HG03575 (cell line): ENCODE results near the gene SIT1.
"Not testable (repeated sequence)": the region's sequence is repeated elsewhere in the genome, so short reads cannot be mapped to it uniquely, and the experiment has no call there.

Source experiments
- ATAC-seq: cut with Tn5 transposase; IDR thresholded peaks from one replicate; pipeline ENCODE4 v1.9.1; 2021; ENCODE audit not compliant: unreplicated experiment, insufficient number of reproducible peaks, low FRiP score; ENCODE audit errors: extremely low read depth

Gene SIT1

DNA sequence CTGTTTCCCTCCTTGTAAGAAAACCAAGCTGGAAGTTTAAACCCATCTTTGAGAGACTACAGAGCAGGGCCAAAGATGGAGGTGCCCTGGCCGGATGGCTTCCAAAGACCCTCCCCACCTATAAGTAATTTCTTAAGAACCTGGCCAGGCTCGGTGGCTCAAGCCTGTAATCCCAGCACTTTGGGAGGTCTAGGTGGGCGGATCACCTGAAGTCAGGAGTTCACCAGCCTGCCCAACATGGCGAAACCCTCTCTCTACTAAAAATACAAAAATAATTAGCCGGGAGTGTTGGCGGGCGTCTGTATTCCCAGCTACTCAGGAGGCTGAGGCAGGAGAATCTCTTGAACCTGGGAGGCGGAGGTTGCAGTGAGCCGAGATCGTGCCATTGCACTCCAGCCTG is 5.0 kb downstream of the SIT1 start:
- ATAC-seq, result not testable (repeated sequence)

DNA sequence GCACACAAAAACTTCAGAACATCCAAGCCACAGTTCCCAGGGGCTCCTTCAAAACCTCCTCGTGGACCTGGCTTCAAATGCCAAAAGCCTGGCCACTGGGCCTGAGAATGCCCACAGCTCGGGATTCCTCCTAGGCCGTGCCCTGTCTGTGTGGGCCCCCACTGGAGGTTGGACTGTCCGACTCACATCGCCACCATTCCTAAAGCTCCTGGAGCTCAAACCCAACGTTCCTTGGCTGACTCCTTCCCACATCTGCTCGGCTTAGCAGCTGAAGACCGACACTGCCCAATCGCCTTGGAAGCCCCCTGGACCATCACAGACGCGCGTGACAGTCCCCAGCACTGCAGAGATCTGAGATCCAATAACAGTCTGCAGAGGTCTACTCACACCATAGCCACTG is 7.7 kb downstream of the SIT1 start:
- no peak for ATAC-seq

DNA sequence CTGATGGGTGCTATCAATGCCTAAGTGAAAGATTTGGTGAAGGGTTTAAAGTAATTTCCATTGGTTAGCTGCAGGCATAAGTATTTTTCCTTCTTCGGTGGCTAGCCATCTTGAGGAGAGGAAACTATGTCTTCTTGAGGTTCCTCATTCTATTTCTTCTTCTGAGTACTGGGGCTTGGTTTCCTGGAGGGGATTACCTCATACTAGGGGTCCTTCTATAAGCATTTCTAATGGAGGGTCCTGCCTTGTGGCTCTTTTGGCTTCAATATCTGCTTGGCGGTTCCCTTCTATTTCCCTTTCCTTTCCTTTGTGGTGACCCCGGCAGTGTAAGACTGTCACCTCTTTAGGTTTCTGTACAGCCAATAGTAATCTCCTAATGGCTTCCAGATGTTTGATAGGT is 9.3 kb downstream of the SIT1 start:
- not testable (repeated sequence) for ATAC-seq

DNA sequence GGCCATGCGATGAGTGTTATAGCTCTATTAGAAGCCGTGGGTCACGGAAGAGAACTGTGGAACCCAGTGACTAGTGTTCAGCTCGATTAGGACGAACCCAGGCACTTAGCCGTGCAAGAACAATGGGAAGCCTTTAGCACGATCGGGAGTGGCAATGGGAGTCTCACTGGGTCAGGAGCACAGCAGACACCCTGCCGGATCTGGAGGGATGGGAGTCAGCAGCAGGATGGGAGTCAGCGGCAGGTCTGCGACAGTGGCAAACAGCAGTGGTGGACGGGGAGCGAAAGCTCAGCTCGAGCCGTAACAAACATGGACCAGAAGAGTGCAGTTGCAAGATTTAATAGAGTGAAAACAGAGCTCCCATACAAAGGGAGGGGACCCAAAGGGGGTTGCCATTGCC is 10.3 kb downstream of the SIT1 start:
- ATAC-seq, result not testable (repeated sequence)

DNA sequence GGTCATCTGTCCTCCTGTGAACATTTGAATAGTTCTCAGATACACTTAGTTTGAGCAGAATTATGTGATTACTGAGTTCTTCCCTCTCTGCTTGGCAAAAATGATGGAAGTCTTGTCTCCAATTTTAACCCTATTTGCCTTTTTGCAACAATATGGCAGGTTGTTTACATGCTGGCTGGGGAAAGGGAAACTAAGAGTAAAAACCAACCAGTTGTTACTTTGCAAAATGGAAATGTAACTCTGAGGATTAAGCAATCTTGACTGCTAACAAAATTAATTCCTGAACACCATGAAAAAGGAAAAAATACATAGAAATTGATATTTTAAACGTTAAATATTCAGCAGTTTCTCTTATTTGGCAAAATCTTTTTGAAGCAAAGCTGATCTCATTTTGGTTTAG is 11.1 kb downstream of the SIT1 start:
- ATAC-seq, result no peak

DNA sequence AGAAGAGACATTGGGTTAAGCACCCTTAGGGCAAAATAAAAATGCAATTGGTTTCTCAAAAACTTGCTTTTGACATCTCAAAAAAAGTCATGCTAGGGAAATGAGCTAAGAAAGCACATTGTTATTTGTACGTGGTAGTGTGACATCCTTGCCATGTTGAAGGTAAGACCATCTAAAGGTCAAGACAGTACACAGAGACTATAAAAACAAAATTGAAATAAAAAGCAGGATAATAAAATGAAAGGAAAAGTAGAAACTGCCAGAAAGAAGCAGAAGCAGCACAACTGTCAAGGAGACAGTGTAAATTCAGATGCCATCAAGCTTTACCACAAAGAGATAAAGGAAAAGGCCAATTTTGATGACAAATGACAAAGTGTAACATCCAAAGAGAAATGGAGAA is 11.5 kb downstream of the SIT1 start:
- ATAC-seq, result not testable (repeated sequence)

DNA sequence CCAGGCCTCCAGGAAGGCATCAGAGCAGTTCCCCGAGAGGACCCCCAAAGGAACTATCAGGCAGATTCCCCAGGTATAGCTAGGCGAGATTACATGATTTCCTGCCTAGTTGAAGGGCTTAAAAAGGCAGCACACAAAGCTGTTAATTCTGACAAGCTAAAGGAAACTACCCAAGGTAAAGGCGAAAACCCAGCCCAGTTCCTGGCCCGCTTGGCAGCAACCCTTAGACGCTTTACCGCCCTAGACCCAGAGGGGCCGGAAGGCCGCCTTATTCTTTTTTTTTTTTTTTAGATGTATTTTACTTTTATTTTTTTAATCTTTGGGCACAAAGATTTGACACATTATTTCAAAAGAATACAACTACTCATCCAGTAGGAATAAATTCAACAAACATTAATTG is 12.0 kb downstream of the SIT1 start:
- not testable (repeated sequence) for ATAC-seq

DNA sequence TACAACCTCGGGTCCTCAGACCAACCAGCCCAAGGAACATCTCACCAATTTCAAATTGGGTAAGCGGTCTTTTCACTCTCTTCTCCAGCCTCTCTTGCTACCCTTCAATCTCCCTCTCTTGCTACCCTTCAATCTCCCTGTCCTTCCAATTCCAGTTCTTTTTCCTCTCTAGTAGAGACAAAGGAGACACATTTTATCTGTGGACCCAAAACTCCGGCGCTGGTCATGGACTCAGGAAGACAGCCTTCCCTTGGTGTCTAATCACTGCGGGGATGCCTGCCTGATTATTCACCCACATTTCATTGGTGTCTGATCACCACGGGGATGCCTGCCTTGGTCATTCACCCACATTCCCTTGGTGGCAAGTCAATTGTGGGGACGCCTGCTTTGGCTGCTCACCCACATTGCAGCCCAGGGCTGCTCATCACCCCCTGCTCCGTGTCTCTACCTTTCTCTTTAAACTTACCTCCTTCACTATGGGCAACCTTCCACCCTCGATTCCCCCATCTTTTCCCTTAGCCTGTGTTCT is 13.2 kb downstream of the SIT1 start:
- ATAC-seq, result not testable (repeated sequence)

DNA sequence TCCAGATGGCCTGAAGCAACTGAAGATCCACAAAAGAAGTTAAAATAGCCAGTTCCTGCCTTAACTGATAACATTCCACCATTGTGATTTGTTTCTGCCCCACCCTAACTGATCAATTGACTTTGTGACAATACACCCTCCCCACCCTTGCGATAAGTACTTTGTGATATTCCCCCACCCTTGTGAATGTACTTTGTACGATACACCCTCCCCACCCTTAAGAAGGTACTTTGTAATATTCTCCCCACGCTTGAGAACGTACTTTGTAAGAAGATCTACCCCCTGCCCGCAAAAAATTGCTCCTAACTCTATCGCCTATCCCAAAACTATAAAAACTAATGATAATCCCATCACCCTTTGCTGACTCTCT is 13.9 kb downstream of the SIT1 start:
- not testable (repeated sequence) for ATAC-seq

DNA sequence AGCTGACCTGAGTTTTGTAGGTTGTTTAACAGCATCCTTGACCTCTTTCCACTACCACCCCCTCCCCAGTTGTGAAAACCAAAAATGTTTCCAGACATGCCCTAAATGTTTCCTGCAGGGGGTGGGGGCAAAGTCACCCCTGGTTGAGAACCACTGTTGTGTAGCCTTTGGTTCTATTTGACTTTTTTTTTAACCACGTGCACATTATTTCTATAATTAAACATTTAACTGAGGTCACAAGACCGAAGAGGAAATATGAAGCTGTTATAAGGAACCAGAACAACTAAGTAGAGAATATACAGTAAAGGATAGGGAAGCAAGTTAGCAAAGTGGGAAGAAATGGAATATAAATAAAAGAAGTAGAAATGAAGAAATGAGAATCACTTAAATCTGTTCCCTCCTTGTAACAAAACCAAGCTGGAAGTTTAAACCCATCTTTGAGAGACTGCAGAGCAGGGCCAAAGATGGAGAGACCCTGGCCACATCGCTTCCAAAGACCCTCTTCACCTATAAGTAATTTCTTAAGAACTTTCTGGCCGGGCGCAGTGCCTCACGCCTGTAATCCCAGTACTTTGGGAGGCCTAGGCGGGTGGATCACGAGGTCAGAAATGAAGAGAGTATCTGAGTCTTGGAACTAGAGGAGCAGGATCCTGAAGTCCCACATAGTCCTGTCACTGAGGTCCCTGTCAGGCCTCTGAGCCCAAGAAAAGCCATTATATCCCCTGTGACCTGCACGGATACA is 14.4 kb downstream of the SIT1 start:
- ATAC-seq, result no peak

DNA sequence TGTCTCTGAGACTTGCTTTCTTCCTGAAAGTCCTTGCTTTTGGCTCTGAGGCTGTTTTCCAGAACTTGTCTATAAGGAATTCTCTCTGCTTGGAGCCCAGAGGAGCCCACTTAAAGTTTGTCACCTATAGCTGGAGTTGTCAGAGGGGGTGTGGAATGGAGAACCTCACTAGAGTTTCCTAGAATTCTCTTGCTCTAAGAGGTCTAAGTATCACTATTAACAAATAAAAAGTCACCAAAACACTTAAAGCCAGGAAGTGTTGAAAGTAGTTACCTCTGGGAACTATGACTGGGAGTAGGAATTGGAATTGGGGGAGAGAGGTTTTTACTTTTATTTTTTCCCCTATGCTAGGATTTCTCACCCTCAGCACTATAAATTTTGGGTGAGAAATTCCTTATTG is 15.0 kb downstream of the SIT1 start:
- no peak for ATAC-seq

DNA sequence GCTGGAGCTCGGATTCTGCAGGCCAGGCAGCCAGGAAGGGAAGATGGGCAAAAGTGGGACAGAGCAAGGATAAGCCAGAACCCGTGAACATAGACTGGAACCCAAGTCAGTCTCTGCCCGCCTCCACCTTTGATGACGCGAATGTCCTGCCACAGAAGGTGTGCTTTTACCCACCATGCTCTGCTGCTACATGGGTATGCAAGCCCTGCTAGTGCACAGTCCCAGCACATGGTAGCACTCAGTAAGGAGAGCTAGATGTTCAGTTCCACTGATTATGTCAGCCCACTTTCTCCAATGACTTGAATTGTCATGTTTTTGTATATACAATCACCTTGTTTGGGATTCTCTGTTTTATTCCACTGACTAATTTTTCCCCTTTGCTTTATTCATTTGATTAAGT is 21.1 kb downstream of the SIT1 start:
- no peak for ATAC-seq

DNA sequence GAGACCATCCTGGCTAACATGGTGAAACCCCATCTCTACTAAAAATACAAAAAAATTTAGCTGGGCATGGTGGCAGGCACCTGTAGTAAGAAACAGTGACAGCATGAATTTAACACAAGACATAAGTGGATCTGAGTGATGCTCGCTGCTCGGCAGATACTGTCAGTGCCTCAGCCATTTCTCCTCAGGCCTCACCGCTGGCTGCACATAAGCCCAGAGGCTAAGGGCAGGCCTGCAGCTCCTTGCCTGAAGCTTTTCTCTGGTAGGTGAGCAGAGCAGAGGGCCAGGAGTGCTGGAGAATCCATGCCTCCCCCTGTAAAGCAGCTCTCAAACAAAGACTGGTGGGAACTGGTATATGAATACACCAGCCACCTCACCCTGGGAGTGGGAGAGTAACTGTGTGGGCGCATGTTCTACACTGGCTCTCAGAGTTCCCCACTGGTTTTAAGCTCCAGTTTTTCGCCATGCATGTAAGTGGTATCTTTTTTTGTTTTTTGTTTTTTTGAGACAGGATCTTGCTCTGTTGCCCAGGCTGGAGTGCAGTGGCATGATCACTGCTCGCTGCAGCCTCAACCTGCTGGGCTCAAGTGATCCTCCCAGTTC is 22.2 kb downstream of the SIT1 start:
- no peak for ATAC-seq

DNA sequence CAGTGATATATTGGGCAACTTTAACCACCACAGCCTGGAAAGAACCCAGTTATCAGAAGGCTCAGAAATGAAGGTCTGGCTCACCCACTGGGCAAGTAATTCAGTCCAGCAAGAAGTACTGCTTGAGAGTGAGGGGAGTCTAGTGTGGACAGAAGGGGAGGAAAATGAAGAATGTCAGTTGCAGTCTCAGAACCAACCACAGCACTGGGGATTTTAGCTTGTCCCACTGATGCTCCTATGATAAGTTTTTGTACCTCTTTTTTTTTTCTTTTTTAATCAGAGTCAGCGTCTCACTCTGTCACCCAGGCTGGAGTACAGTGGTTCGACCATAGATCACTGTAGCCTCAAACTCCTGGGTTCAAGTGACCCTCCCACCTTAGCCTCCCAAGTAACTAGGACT is 23.2 kb downstream of the SIT1 start:
- no peak for ATAC-seq

DNA sequence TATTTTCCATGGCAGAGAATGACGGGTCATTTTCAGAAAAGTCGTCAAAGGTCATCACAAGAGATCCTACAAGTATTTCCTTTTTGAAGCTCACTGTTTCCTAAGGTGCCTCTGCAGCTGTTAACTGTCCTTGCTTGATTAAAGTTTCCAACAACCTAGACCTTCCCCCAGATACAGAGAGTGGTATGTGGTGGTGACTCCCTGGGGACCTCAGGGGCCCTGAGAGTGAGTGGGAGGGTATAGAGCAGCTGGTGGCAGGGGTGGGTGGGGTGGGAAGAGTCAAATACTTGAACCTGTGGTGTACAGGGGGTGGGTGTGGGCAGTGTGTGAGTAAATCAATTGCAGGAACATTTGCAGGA is 31.0 kb downstream of the SIT1 start:
- ATAC-seq, result peak; percentile 35

DNA sequence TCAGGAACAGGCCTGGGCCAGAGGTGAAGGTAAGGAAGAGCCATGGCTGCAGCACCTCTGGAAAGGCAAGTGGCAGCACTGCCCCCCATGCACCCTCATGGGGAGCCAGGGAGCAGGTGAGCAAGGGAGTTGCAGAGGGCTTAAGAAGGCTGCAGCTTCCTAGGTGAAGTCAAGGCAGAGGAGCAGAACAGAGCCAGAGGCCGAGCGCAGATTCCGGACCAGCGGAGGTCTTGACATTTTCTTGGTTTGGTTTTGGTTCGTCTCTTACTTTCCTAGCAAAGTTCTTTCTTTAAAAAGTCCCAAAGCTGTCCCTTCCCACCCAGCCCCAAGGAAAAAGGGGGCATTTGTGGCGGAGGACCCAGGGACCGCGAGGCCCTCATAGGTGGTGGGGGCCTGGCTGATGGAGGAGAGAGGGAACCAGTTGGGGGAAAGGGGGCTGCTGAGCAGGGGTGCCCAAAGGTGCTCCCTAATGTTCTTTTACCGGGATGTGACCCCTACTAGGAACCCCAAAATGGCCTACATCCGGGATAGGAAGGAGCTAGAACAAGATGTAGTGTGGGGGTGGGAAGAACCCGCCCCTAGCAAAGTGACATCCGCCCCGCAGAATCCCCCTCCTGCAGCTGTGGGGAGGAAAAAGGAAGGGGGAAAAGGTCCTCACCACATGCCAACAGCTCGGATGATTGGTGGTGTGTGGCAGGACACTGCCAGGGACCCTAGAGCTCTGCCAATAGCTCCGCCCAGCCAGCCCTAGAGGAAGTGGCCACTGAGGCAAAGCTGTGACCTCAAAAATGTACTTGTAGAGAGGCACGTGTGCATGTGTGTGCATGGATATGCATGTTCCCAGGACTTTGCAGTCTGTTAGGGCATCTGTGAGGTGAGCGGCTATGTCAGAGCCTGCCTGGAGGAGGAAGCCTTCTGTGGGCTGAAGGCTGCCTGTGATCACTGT is 31.6 kb downstream of the SIT1 start:
- ATAC-seq, result peak; percentile 32

DNA sequence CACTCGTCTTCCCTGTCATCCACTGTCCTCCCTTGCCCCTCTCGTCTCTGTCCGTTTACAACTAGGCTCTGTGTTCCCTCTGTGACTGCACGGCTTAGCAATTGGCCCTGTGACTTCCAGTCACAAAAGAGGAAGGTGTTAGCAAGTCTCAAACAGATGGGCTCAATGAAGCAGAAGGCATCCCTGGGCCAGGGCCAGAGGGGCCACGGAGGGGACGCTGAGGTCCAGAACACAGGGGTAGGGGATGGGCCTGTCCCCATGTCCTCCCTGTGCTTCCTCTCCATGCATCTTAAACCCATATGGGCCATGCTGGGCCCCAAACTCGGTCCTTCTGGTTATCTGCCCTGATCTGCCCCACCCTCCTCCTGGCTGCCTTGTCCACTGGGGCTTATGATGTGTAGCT is 32.4 kb downstream of the SIT1 start, which contains the start of gene CD72:
TSS of gene CD72 (minus strand) at position 89 of the 403 bp plus-strand sequence. CDS start 110 bp downstream, outside the sequence.
- no peak for ATAC-seq

DNA sequence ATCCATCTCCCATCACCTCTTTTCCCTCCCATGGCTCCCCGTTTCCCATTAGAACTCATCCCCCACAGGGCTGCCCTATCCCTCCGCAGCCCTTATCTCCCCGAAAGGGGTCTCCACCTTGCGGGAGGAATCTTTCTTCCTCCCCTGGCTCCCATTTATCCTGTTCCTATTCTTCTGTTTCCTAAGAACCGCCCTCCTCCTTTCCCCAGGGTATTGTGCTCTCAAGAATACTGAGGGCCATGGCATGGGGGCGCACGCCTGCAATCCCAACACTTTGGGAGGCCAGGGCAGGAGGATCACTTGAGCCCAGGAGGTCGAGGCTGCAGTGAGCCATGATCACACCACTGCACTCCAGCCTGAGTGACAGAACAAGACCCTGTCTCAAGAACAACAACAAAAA is 33.2 kb downstream of the SIT1 start:
- no peak for ATAC-seq

DNA sequence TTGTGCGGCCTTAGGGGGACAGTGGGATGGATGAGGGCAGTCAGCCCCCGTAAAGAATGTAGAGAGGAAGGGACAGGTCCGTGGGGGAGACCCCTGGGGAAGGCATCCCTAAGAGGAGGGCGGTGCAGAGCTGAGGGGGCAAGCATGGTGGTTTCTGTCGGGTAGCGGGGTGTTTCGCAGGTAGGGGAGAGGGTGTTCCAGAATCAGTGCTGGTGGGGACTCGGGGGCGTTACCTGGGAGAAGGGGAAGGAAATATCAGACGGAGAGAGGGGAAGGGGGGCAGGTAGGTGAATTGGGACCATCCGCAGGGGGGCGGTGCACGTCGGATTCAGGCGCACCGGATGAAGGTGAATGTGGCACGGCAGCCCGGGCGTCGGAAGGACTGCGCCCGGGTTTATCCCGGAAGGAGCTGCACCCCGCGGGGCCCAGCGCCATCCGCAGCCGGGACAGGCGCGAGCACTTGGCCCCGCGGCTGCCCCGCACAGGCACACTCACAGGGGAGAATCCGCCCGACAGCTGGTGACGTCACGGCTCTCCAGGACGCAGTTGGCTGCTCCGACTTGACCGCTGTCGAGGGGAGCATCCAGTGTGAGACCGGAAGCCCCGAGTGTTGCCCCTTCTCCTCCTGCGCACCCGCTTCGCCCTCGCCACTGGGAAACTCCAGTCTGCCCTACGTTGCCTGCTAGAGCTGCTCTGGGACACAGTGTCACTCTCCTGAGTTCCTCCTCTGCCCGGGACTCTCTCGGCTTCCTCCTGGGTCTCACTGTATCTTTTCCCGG is 33.9 kb downstream of the SIT1 start:
- no peak for ATAC-seq
